Kidney (tissue), 14 donors: ENCODE measurements around the gene CCND1. TPM values are rescaled to one million over a fixed set of nuclear protein-coding genes. Genes with fewer than 3 reads are reported as not detected.

Experiments
- DNase-seq, 5 donors: peaks; one replicate each; pipeline ENCODE4 v3.0.0-alpha.2; 2013 to 2020
- FAIRE-seq: peaks from 2 replicates; lab custom pipeline; 2012; peaks lifted over from hg19 to GRCh38; lab: Jason Lieb, UNC
- H3K27ac ChIP-seq, 2 donors: one replicate each; pipeline ENCODE4 v1.7.0; 2013; ENCODE audit warnings: low read depth in 2 of 2, low read length in 2 of 2, inconsistent platforms in 1 of 2
- H3K27me3 ChIP-seq: one replicate; pipeline ENCODE4 v1.7.1; 2013; ENCODE audit warnings: low read length, inconsistent platforms; ENCODE audit not compliant: control insufficient read depth, insufficient read depth
- H3K36me3 ChIP-seq, 3 donors: one replicate each; pipeline versions ENCODE4 v1.7.0 to v1.7.1; 2013; ENCODE audit warnings: low read length in 3 of 3, control low read depth in 1 of 3, inconsistent platforms in 1 of 3; ENCODE audit not compliant: insufficient read depth in 3 of 3, control insufficient read depth in 2 of 3
- H3K4me1 ChIP-seq, 3 donors: one replicate each; pipeline versions ENCODE4 v1.7.0 to v1.7.1; 2013; ENCODE audit warnings: low read length in 3 of 3, inconsistent platforms in 1 of 3, low read depth in 1 of 3; ENCODE audit not compliant: control insufficient read depth in 2 of 3, insufficient read depth in 2 of 3
- H3K4me3 ChIP-seq, 3 donors: one replicate each; pipeline versions ENCODE4 v1.7.0 to v1.8.1; 2013; ENCODE audit warnings: low read length in 3 of 3, control low read depth in 1 of 3, inconsistent platforms in 1 of 3
- H3K9ac ChIP-seq, 3 donors: one replicate each; pipeline versions ENCODE4 v1.7.0 to v1.7.1; 2013; ENCODE audit warnings: low read length in 3 of 3, control low read depth in 1 of 3, inconsistent platforms in 1 of 3
- H3K9me3 ChIP-seq, 3 donors: one replicate each; pipeline versions ENCODE4 v1.7.0 to v1.7.1; 2013; ENCODE audit warnings: low read length in 3 of 3, control low read depth in 1 of 3, inconsistent platforms in 1 of 3; ENCODE audit not compliant: control insufficient read depth in 2 of 3, insufficient read depth in 1 of 3
- intact Hi-C: fragments of 100-400 bp; cut with DNase I; formaldehyde crosslinking; loops from one replicate; pipeline ENCODE4 v1.11.1; 2022
- polyA plus RNA-seq: library from polyadenylated mRNA; stranded (reverse); fragments of 350-450 nt; fragmentation: Illumina TruSeq; extraction: RNeasy Lipid Tissue Mini Kit (QIAGEN cat#74804); gene quantifications from one replicate; pipeline ENCODE4 v1.2.3, GENCODE V29; 2014; ENCODE audit warnings: low read depth, low replicate concordance; ENCODE audit not compliant: insufficient read depth
- total RNA-seq: library from RNA; stranded (reverse); fragmentation: NEBNext Ultra II Directional; extraction: Animal tissue kit (Norgen Biotek cat#: 25700); gene quantifications from one replicate; pipeline ENCODE4 v1.2.1, GENCODE V29; 2021
- TF ChIP-seq, protein P1 (sequence below): IDR thresholded peaks from 3 replicates; pipeline ENCODE4 v1.5.1; 2012; ENCODE audit warnings: mild to moderate bottlenecking, moderate library complexity, borderline replicate concordance; ENCODE audit not compliant: insufficient read depth; ENCODE audit errors: extremely low read depth
- donor health status: control.
- donor health status: control.
- donor health status: control.
- donor health status: control.
- donor health status: control.
- donor health status: DM: yes; HTN: yes; CAD: no.
- donor health status: Normal renal cell carcinoma (clear cell type).

The CCND1 gene
- total and polyA plus RNA-seq, 2 donors from 2014 or later: 37.6 to 142 TPM

DNA sequence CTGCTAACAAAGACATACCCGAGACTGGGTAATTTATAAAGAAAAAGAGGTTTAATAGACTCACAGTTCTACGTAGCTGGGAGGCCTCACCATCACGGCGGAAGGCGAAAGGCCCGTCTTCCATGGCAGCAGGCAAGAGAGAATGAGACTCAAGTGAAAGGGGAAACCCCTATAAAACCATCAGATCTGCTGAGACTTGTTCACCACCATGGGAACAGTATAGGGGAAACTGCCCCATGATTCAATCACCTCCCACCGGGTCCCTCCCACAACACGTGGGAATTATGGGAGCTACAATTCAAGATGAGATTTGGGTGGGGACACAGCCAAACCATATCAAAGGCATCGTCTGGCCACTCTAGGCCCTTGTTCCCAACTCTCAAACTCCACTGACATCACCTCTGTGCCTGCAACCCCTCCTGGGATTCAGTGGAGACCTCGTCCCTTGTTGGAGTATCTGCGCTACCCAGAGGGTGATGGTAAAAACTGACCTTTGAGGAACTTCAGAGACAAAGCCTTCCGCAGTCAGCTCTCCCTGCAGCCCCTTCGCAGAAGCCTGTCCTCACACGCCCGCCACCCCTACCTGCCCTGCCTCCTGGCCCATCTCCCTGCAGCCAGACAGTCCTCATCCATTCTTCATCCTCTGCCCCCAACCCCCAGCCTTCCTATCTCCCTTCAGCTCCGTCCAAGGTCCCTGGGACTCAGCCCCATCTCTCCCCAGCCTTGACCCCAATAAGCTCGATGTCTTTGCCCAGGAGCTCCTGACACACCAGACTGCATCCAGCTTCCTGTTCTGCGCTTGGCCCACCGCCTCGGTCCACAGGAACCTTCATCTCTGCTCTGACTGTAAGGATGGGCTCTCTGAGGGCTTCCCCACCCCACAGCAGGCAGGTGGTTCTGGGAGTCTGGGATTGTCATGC, 15.8 kb downstream of the CCND1 start:
- no peaks in the 10 kb centered on the region for H3K27me3 ChIP-seq
- no peaks in the 10 kb centered on the region for H3K9me3 ChIP-seq
- no peak overlapping the region for H3K9ac ChIP-seq
- peak in 2 of 5 donors; percentile 31 to 56 for DNase-seq
- FAIRE-seq: no peak
- no peaks in the 10 kb centered on the region for H3K4me1 ChIP-seq
- TF ChIP-seq, protein P1, sequence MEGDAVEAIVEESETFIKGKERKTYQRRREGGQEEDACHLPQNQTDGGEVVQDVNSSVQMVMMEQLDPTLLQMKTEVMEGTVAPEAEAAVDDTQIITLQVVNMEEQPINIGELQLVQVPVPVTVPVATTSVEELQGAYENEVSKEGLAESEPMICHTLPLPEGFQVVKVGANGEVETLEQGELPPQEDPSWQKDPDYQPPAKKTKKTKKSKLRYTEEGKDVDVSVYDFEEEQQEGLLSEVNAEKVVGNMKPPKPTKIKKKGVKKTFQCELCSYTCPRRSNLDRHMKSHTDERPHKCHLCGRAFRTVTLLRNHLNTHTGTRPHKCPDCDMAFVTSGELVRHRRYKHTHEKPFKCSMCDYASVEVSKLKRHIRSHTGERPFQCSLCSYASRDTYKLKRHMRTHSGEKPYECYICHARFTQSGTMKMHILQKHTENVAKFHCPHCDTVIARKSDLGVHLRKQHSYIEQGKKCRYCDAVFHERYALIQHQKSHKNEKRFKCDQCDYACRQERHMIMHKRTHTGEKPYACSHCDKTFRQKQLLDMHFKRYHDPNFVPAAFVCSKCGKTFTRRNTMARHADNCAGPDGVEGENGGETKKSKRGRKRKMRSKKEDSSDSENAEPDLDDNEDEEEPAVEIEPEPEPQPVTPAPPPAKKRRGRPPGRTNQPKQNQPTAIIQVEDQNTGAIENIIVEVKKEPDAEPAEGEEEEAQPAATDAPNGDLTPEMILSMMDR: no peak
- H3K36me3 ChIP-seq: peaks cover 0 to 6% (median 3%) of the 10 kb centered on the region in 3 donors
- H3K27ac ChIP-seq: no peak overlapping the region
- intact Hi-C loops: no loop called here
- no peak overlapping the region for H3K4me3 ChIP-seq

DNA sequence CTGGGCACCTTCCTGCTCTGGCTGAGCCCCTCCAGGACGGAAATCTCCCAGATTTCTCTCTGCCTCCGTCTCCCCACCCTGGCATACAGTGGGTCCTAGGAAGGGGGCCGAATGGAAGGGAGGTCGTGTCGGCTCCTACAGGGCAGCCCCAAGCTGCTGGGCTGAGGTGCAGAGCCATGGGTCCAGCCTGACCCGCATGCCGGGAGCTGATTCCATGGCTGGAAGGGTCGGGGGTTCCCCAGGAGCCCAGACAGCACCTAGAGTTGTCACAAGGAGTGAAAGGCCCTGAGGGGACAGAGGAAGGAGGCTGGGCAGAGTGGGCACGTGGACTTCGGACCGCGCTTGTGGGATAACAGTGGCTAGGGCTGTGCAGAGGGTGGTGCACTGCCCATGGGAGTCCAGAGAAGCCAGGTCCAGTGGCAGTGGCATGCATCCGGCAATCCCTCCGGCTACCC, 16.5 kb downstream of the CCND1 start:
- peak in 1 of 5 donors; percentile 61 for DNase-seq
- Histone ChIP-seq H3K36me3 (no peaks in the 10 kb centered on the region), H3K4me1 (no peaks in the 10 kb centered on the region), H3K9ac (no peak overlapping the region), H3K27me3 (no peaks in the 10 kb centered on the region), H3K4me3 (no peak overlapping the region), H3K27ac (no peak overlapping the region), H3K9me3 (no peaks in the 10 kb centered on the region)
- TF ChIP-seq, protein P1: no peak
- FAIRE-seq: no peak
- intact Hi-C loops: no loop called here

DNA sequence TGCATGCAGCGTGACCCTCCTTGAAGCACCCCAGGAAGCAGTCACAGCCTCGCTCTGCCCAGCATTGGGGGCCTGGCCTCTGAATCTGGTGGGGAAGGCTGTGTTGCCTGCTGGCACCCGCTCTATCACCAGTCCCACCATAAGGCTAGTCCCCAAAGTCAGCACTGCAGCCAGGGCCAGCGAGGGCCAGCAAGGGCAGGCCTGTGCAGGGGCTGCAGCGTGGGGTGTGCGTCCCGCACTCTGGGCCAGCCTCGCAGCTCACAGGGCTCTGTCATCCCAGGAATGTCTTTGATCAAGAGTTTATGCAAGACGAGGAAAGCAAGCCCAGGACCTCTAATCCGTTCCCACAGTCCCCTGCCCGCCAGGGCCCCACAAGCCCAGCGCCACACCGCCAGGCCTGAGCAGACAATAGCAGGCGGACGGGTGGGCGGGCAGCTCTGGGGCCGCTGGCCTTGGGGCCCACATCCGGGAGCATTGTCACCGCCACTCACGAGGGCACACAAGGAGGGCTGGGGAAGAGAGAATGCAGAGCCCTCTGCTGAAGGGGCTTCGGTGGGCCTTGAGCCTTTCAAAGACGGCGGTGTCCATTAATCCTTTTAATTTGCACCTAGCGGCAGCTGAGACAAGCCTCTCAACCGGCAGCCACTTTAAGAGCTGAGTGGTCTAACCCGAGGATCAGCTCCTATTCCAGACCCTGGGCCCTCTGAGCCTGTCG, 17.1 kb downstream of the CCND1 start:
- no peak for FAIRE-seq
- Histone ChIP-seq H3K4me1 (no peaks in the 10 kb centered on the region), H3K9ac (no peak overlapping the region), H3K4me3 (no peak overlapping the region), H3K27me3 (no peaks in the 10 kb centered on the region), H3K27ac (no peak overlapping the region), H3K9me3 (no peaks in the 10 kb centered on the region), H3K36me3 (no peaks in the 10 kb centered on the region)
- intact Hi-C loops: no loop called here
- TF ChIP-seq, protein P1: no peak
- DNase-seq: peak; percentile 35 to 87 (median 84)
